B cell (primary cell): ENCODE data around the gene SLC6A6.

Experiments
- EZH2 ChIP-seq: IDR thresholded peaks from 2 replicates; pipeline ENCODE4 v1.6.1; 2012; ENCODE audit warnings: borderline replicate concordance, low read depth, mild to moderate bottlenecking, moderate library complexity, low read length; ENCODE audit not compliant: insufficient read depth, poor library complexity, severe bottlenecking
- TF ChIP-seq, protein P1 (sequence below): fragments of 200-600 bp; IDR thresholded peaks from one replicate; pipeline ENCODE4 v1.8.0; 2022; ENCODE audit warnings: antibody characterized with exemption, mild to moderate bottlenecking

DNA sequence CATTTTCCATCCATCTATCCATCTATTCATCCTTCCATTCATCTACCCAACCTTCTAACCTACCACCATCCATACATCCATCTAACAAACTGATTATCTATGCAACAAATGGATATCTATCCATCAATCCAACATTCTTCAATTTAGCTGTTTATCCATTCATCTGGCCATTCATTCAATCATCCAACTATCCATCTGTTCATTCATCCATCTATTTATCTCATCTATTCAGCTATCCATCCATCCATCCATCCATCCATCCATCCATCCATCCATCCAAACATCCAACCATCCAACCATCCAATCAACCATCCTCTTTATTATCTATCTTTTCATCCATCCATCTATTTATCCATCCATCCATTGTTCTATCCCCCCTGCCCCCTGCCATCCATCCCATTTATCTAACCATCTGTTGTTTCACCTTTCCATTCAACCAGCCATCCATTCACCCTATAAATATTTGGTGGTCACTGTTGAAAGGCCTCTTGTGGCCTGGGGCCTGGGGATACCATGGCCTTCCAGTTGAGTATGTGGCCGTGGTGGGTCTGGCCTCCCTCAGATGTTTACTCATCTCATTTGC lies 44.7 kb downstream of the SLC6A6 start:
- TF ChIP-seq, protein P1, sequence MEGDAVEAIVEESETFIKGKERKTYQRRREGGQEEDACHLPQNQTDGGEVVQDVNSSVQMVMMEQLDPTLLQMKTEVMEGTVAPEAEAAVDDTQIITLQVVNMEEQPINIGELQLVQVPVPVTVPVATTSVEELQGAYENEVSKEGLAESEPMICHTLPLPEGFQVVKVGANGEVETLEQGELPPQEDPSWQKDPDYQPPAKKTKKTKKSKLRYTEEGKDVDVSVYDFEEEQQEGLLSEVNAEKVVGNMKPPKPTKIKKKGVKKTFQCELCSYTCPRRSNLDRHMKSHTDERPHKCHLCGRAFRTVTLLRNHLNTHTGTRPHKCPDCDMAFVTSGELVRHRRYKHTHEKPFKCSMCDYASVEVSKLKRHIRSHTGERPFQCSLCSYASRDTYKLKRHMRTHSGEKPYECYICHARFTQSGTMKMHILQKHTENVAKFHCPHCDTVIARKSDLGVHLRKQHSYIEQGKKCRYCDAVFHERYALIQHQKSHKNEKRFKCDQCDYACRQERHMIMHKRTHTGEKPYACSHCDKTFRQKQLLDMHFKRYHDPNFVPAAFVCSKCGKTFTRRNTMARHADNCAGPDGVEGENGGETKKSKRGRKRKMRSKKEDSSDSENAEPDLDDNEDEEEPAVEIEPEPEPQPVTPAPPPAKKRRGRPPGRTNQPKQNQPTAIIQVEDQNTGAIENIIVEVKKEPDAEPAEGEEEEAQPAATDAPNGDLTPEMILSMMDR: no peak
- TF ChIP-seq EZH2: no peak
